ENCODE data around the gene FNDC5. TPM values are rescaled to one million over a fixed set of nuclear protein-coding genes. Genes with fewer than 3 reads are reported as not detected.

The FNDC5 gene
- total and polyA plus RNA-seq, 4 donors, result 44.9 to 82.0 (median 70.7) TPM

- DNase-seq (ENCODE audit: low read depth in 4 of 6, low spot score in 6 of 6), result no peak
- Histone ChIP-seq H3K4me1 (ENCODE audit: control insufficient read depth, insufficient read depth, low read length) (peaks cover 24% of the 10 kb centered on the region), H3K27ac (ENCODE audit: low read depth, low read length) (peak overlapping the region; percentile 97), H3K36me3 (ENCODE audit: control insufficient read depth, insufficient read depth, low read length) (no peaks in the 10 kb centered on the region), H3K4me3 (ENCODE audit: low read depth, low read length) (peak overlapping the region; percentile 86), H3K9me3 (ENCODE audit: control insufficient read depth, insufficient read depth, low read length) (no peaks in the 10 kb centered on the region), H3K27me3 (ENCODE audit: control insufficient read depth, insufficient read depth, low read length) (no peaks in the 10 kb centered on the region)
- 57% methylated on average over 7 of the region's 11 CpGs for WGBS (ENCODE audit: insufficient coverage)
Observed at GRCh38 chr1:32818804-32819541, 51.7 kb downstream of the FNDC5 start.

- H3K4me3 ChIP-seq (ENCODE audit: low read depth, low read length), result peak overlapping the region; percentile 86
- no peaks in the 10 kb centered on the region for H3K36me3 ChIP-seq (ENCODE audit: control insufficient read depth, insufficient read depth, low read length)
- DNase-seq (ENCODE audit: low read depth in 4 of 6, low spot score in 6 of 6), result peak in 4 of 6 donors; percentile 40 to 84 (median 57)
- H3K27ac ChIP-seq (ENCODE audit: low read depth, low read length), result peak overlapping the region; percentile 97
- no peaks in the 10 kb centered on the region for H3K27me3 ChIP-seq (ENCODE audit: control insufficient read depth, insufficient read depth, low read length)
- no peaks in the 10 kb centered on the region for H3K9me3 ChIP-seq (ENCODE audit: control insufficient read depth, insufficient read depth, low read length)
- WGBS (ENCODE audit: insufficient coverage), result under 1% methylated on average over 51 of the region's 51 CpGs
- peaks cover 24% of the 10 kb centered on the region for H3K4me1 ChIP-seq (ENCODE audit: control insufficient read depth, insufficient read depth, low read length)
Observed at GRCh38 chr1:32817815-32818786, 52.6 kb downstream of the FNDC5 start.

- Histone ChIP-seq H3K27me3 (ENCODE audit: control insufficient read depth, insufficient read depth, low read length) (no peaks in the 10 kb centered on the region), H3K4me3 (ENCODE audit: low read depth, low read length) (peak within 1 kb of the TSS; percentile 86), H3K36me3 (ENCODE audit: control insufficient read depth, insufficient read depth, low read length) (no peaks in the 10 kb centered on the region), H3K27ac (ENCODE audit: low read depth, low read length) (peak within 1 kb of the TSS; percentile 97), H3K9me3 (ENCODE audit: control insufficient read depth, insufficient read depth, low read length) (no peaks in the 10 kb centered on the region), H3K4me1 (ENCODE audit: control insufficient read depth, insufficient read depth, low read length) (peaks cover 24% of the 10 kb centered on the region)
- WGBS (ENCODE audit: insufficient coverage), result under 1% methylated on average over 54 of the region's 55 CpGs
- DNase-seq (ENCODE audit: low read depth in 4 of 6, low spot score in 6 of 6), result peak; percentile 92 to 99 (median 96)
Observed at GRCh38 chr1:32817159-32817814, 53.4 kb downstream of the FNDC5 start, which contains the start of the genes S100PBP and YARS1. Gene S100PBP, plus strand, starts transcription at chr1:32817653. Its CDS starts 8,447 bp downstream, at chr1:32826100. Gene YARS1, minus strand, starts transcription at chr1:32817358. Its CDS starts 114 bp downstream, at chr1:32817244.

- no peaks in the 10 kb centered on the region for H3K9me3 ChIP-seq (ENCODE audit: control insufficient read depth, insufficient read depth, low read length)
- 0% methylated on average over 13 of the region's 15 CpGs for WGBS (ENCODE audit: insufficient coverage)
- peak in 1 of 6 donors; percentile 4 for DNase-seq (ENCODE audit: low read depth in 4 of 6, low spot score in 6 of 6)
- H3K27ac ChIP-seq (ENCODE audit: low read depth, low read length), result peak overlapping the region; percentile 85
- no peaks in the 10 kb centered on the region for H3K36me3 ChIP-seq (ENCODE audit: control insufficient read depth, insufficient read depth, low read length)
- no peaks in the 10 kb centered on the region for H3K27me3 ChIP-seq (ENCODE audit: control insufficient read depth, insufficient read depth, low read length)
- peak overlapping the region; percentile 86 for H3K4me3 ChIP-seq (ENCODE audit: low read depth, low read length)
- peaks cover 24% of the 10 kb centered on the region for H3K4me1 ChIP-seq (ENCODE audit: control insufficient read depth, insufficient read depth, low read length)
Observed at GRCh38 chr1:32816676-32817158, 54.0 kb downstream of the FNDC5 start.

- peaks cover 21% of the 10 kb centered on the region for H3K4me1 ChIP-seq (ENCODE audit: control insufficient read depth, insufficient read depth, low read length)
- H3K9me3 ChIP-seq (ENCODE audit: control insufficient read depth, insufficient read depth, low read length), result no peaks in the 10 kb centered on the region
- no peaks in the 10 kb centered on the region for H3K27me3 ChIP-seq (ENCODE audit: control insufficient read depth, insufficient read depth, low read length)
- H3K36me3 ChIP-seq (ENCODE audit: control insufficient read depth, insufficient read depth, low read length), result peaks cover 9% of the 10 kb centered on the region
- H3K27ac ChIP-seq (ENCODE audit: low read depth, low read length), result peak overlapping the region; percentile 25
- no peak overlapping the region for H3K4me3 ChIP-seq (ENCODE audit: low read depth, low read length)
- WGBS (ENCODE audit: insufficient coverage), result 89% methylated on average over 9 of the region's 11 CpGs
- no peak for DNase-seq (ENCODE audit: low read depth in 4 of 6, low spot score in 6 of 6)
Observed at GRCh38 chr1:32813941-32814739, 56.6 kb downstream of the FNDC5 start.

Other genes with a start within 250 kb of the FNDC5 start
- gene ZBTB8OS, start 220.4 kb downstream of the FNDC5 start, total RNA-seq, result 10 to 100 TPM; 26.6 to 41.8 TPM
- gene ZBTB8OS, start 220.4 kb downstream of the FNDC5 start, polyA plus RNA-seq (ENCODE audit: insufficient read length in 2 of 2), result 10 to 100 TPM; 46.6 to 51.0 TPM
- gene RBBP4, start 219.7 kb downstream of the FNDC5 start, total RNA-seq, result 100 to 1,000 TPM; 164 to 192 TPM
- 100 to 1,000 TPM; 188 to 217 TPM for gene RBBP4, start 219.7 kb downstream of the FNDC5 start, polyA plus RNA-seq (ENCODE audit: insufficient read length in 2 of 2)
- 10 to 100 TPM; 10.6 to 17.2 TPM for gene SYNC, start 168.1 kb downstream of the FNDC5 start, total RNA-seq
- 1 to 10 TPM; 6.0 to 7.0 TPM for gene SYNC, start 168.1 kb downstream of the FNDC5 start, polyA plus RNA-seq (ENCODE audit: insufficient read length in 2 of 2)
- 10 to 100 TPM; 51.8 to 54.3 TPM for gene YARS1, start 53.6 kb downstream of the FNDC5 start, total RNA-seq
- 100 to 1,000 TPM in 1 of 2 donors, 10 to 100 TPM in 1; 81.8 to 105 TPM for gene YARS1, start 53.6 kb downstream of the FNDC5 start, polyA plus RNA-seq (ENCODE audit: insufficient read length in 2 of 2)
- 10 to 100 TPM; 46.1 to 54.9 TPM for gene S100PBP, start 53.3 kb downstream of the FNDC5 start, total RNA-seq
- 10 to 100 TPM; 30.2 to 50.7 TPM for gene S100PBP, start 53.3 kb downstream of the FNDC5 start, polyA plus RNA-seq (ENCODE audit: insufficient read length in 2 of 2)
- gene HPCA, start 15.6 kb upstream of the FNDC5 start, total RNA-seq, result 10 to 100 TPM; 19.3 to 57.0 TPM
- 100 to 1,000 TPM; 177 to 209 TPM for gene HPCA, start 15.6 kb upstream of the FNDC5 start, polyA plus RNA-seq (ENCODE audit: insufficient read length in 2 of 2)
- 10 to 100 TPM in 1 of 2 donors, 1 to 10 TPM in 1; 7.1 to 12.1 TPM for gene TMEM54, start 30.5 kb upstream of the FNDC5 start, total RNA-seq
- gene TMEM54, start 30.5 kb upstream of the FNDC5 start, polyA plus RNA-seq (ENCODE audit: insufficient read length in 2 of 2), result 10 to 100 TPM; 31.3 to 34.0 TPM
- 10 to 100 TPM; 13.6 to 22.1 TPM for gene RNF19B, start 93.9 kb upstream of the FNDC5 start, total RNA-seq
- gene RNF19B, start 93.9 kb upstream of the FNDC5 start, polyA plus RNA-seq (ENCODE audit: insufficient read length in 2 of 2), result 10 to 100 TPM; 33.4 to 35.5 TPM
- 100 to 1,000 TPM in 1 of 2 donors, 10 to 100 TPM in 1; 57.1 to 135 TPM for gene AK2, start 166.0 kb upstream of the FNDC5 start, total RNA-seq
- gene AK2, start 166.0 kb upstream of the FNDC5 start, polyA plus RNA-seq (ENCODE audit: insufficient read length in 2 of 2), result 100 to 1,000 TPM; 110 to 126 TPM
- gene AZIN2, start 210.2 kb upstream of the FNDC5 start, total RNA-seq, result 10 to 100 TPM; 15.1 to 20.6 TPM
- 10 to 100 TPM; 31.1 to 33.2 TPM for gene AZIN2, start 210.2 kb upstream of the FNDC5 start, polyA plus RNA-seq (ENCODE audit: insufficient read length in 2 of 2)